Duodenal mucosa (tissue), 2 donors: ENCODE measurements around the gene LMOD1.
"Not testable (repeated sequence)": the region's sequence is repeated elsewhere in the genome, so short reads cannot be mapped to it uniquely, and the experiment has no call there.

Source experiments
- H3K27ac ChIP-seq: one replicate; pipeline ENCODE4 v1.7.0; 2013; ENCODE audit warnings: low read depth, low read length
- H3K27me3 ChIP-seq, 2 donors: one replicate each; pipeline ENCODE4 v1.7.0; 2013; ENCODE audit warnings: low read length in 2 of 2, control low read depth in 1 of 2; ENCODE audit not compliant: insufficient read depth in 2 of 2, control insufficient read depth in 1 of 2
- H3K36me3 ChIP-seq, 2 donors: one replicate each; pipeline ENCODE4 v1.7.0; 2013; ENCODE audit warnings: low read length in 2 of 2, control low read depth in 1 of 2; ENCODE audit not compliant: insufficient read depth in 2 of 2, control insufficient read depth in 1 of 2
- H3K4me1 ChIP-seq, 2 donors: one replicate each; pipeline ENCODE4 v1.7.0; 2013; ENCODE audit warnings: low read length in 2 of 2, control low read depth in 1 of 2; ENCODE audit not compliant: insufficient read depth in 2 of 2, control insufficient read depth in 1 of 2
- H3K4me3 ChIP-seq, 2 donors: one replicate each; pipeline ENCODE4 v1.7.0; 2013; ENCODE audit warnings: low read length in 2 of 2, low read depth in 1 of 2
- H3K9ac ChIP-seq, 2 donors: one replicate each; pipeline ENCODE4 v1.7.0; 2013; ENCODE audit warnings: low read length in 2 of 2, low read depth in 1 of 2
- H3K9me3 ChIP-seq, 2 donors: one replicate each; pipeline ENCODE4 v1.7.0; 2013; ENCODE audit warnings: low read length in 2 of 2, control low read depth in 1 of 2; ENCODE audit not compliant: control insufficient read depth in 1 of 2

LMOD1 gene

GRCh38 chr1:201904579-201904978, 41.8 kb downstream of the LMOD1 start:
- Histone ChIP-seq H3K27me3 (no peaks in the 10 kb centered on the region), H3K36me3 (no peaks in the 10 kb centered on the region), H3K27ac (peak overlapping the region; percentile 80), H3K4me1 (no peaks in the 10 kb centered on the region), H3K4me3 (no peak overlapping the region), H3K9me3 (no peaks in the 10 kb centered on the region), H3K9ac (no peak overlapping the region)

- Histone ChIP-seq H3K4me1 (no peaks in the 10 kb centered on the region), H3K27ac (no peak overlapping the region), H3K9me3 (no peaks in the 10 kb centered on the region), H3K36me3 (no peaks in the 10 kb centered on the region), H3K4me3 (no peak overlapping the region), H3K9ac (no peak overlapping the region), H3K27me3 (no peaks in the 10 kb centered on the region)
Observed at GRCh38 chr1:201903135-201903534, 43.2 kb downstream of the LMOD1 start.

- no peak overlapping the region for H3K9ac ChIP-seq
- no peaks in the 10 kb centered on the region for H3K36me3 ChIP-seq
- H3K27ac ChIP-seq: no peak overlapping the region
- no peak overlapping the region for H3K4me3 ChIP-seq
- H3K9me3 ChIP-seq: no peaks in the 10 kb centered on the region
- no peaks in the 10 kb centered on the region for H3K27me3 ChIP-seq
- no peaks in the 10 kb centered on the region for H3K4me1 ChIP-seq
Observed at GRCh38 chr1:201902198-201902597, 44.1 kb downstream of the LMOD1 start.

GRCh38 chr1:201901036-201901435, 45.3 kb downstream of the LMOD1 start:
- H3K27me3 ChIP-seq, H3K4me1 ChIP-seq, H3K9ac ChIP-seq, H3K36me3 ChIP-seq, H3K27ac ChIP-seq, H3K4me3 ChIP-seq, H3K9me3 ChIP-seq: not testable (repeated sequence)

GRCh38 chr1:201900476-201900875, 45.9 kb downstream of the LMOD1 start:
- Histone ChIP-seq H3K4me3 (no peak overlapping the region), H3K9me3 (no peaks in the 10 kb centered on the region), H3K27me3 (no peaks in the 10 kb centered on the region), H3K9ac (no peak overlapping the region), H3K4me1 (peaks cover 0 to 3% of the 10 kb centered on the region in 2 donors), H3K36me3 (no peaks in the 10 kb centered on the region), H3K27ac (no peak overlapping the region)

- H3K4me3 ChIP-seq: no peak overlapping the region
- no peak overlapping the region for H3K9ac ChIP-seq
- H3K9me3 ChIP-seq: no peaks in the 10 kb centered on the region
- peaks cover 0 to 3% of the 10 kb centered on the region in 2 donors for H3K4me1 ChIP-seq
- H3K27me3 ChIP-seq: no peaks in the 10 kb centered on the region
- H3K27ac ChIP-seq: no peak overlapping the region
- H3K36me3 ChIP-seq: no peaks in the 10 kb centered on the region
Observed at GRCh38 chr1:201899683-201900429, 46.5 kb downstream of the LMOD1 start.

- H3K27ac ChIP-seq: no peak overlapping the region
- no peaks in the 10 kb centered on the region for H3K9me3 ChIP-seq
- no peaks in the 10 kb centered on the region for H3K36me3 ChIP-seq
- H3K9ac ChIP-seq: no peak overlapping the region
- H3K4me3 ChIP-seq: no peak overlapping the region
- peaks cover 0 to 3% of the 10 kb centered on the region in 2 donors for H3K4me1 ChIP-seq
- H3K27me3 ChIP-seq: no peaks in the 10 kb centered on the region
Observed at GRCh38 chr1:201898992-201899391, 47.4 kb downstream of the LMOD1 start.

GRCh38 chr1:201898240-201898894, 48.0 kb downstream of the LMOD1 start:
- no peak overlapping the region for H3K9ac ChIP-seq
- H3K36me3 ChIP-seq: no peaks in the 10 kb centered on the region
- H3K4me1 ChIP-seq: peaks cover 0 to 3% of the 10 kb centered on the region in 2 donors
- H3K27me3 ChIP-seq: no peaks in the 10 kb centered on the region
- no peak overlapping the region for H3K4me3 ChIP-seq
- no peaks in the 10 kb centered on the region for H3K9me3 ChIP-seq
- H3K27ac ChIP-seq: no peak overlapping the region

- no peaks in the 10 kb centered on the region for H3K36me3 ChIP-seq
- peaks cover 0 to 3% of the 10 kb centered on the region in 2 donors for H3K4me1 ChIP-seq
- no peak overlapping the region for H3K27ac ChIP-seq
- no peaks in the 10 kb centered on the region for H3K27me3 ChIP-seq
- H3K4me3 ChIP-seq: no peak overlapping the region
- no peaks in the 10 kb centered on the region for H3K9me3 ChIP-seq
- H3K9ac ChIP-seq: no peak overlapping the region
Observed at GRCh38 chr1:201896951-201897391, 49.4 kb downstream of the LMOD1 start.

- Histone ChIP-seq H3K9ac (peak overlapping the region in 1 of 2 donors; percentile 35), H3K27ac (no peak overlapping the region), H3K9me3 (no peaks in the 10 kb centered on the region), H3K4me1 (peaks cover 0 to 3% of the 10 kb centered on the region in 2 donors), H3K27me3 (no peaks in the 10 kb centered on the region), H3K36me3 (no peaks in the 10 kb centered on the region), H3K4me3 (peak overlapping the region in 1 of 2 donors; percentile 34)
Observed at GRCh38 chr1:201895913-201896807, 50.2 kb downstream of the LMOD1 start.
